Karpas-422 (cell line): Measurements from ENCODE around the gene DNALI1. TPM values are rescaled to one million over a fixed set of nuclear protein-coding genes. Genes with fewer than 3 reads are reported as not detected.

Source experiments
- DNase-seq: peaks from one replicate; pipeline ENCODE4 v3.0.0-alpha.2; 2015
- H2AFZ ChIP-seq: fragments of 200-600 bp; sonication (generic); 2 replicates; pipeline ENCODE4 v1.6.1; 2014; ENCODE audit warnings: antibody characterized with exemption, low read length, mixed read lengths
- H3K27ac ChIP-seq: fragments of 200-600 bp; sonication (generic); 2 replicates; pipeline ENCODE4 v1.5.1; 2014; ENCODE audit warnings: mild to moderate bottlenecking, low read length, moderate library complexity
- H3K27me3 ChIP-seq: fragments of 200-600 bp; sonication (generic); 2 replicates; pipeline ENCODE4 v1.6.1; 2014; ENCODE audit warnings: low read length, mixed read lengths
- H3K36me3 ChIP-seq: fragments of 200-600 bp; sonication (generic); 2 replicates; pipeline ENCODE4 v1.6.1; 2014; ENCODE audit warnings: low read length, mixed read lengths; ENCODE audit not compliant: insufficient read depth
- H3K4me1 ChIP-seq: fragments of 200-600 bp; sonication (generic); 2 replicates; pipeline ENCODE4 v1.6.1; 2014; ENCODE audit warnings: mild to moderate bottlenecking, low read length, mixed read lengths
- H3K4me2 ChIP-seq: fragments of 200-600 bp; sonication (generic); 2 replicates; pipeline ENCODE4 v1.6.1; 2014; ENCODE audit warnings: low read length, low read depth, mild to moderate bottlenecking; ENCODE audit not compliant: poor library complexity, severe bottlenecking
- H3K4me3 ChIP-seq: fragments of 200-600 bp; sonication (generic); 2 replicates; pipeline ENCODE4 v1.5.1; 2014; ENCODE audit warnings: mild to moderate bottlenecking, antibody characterized with exemption, low read length, mixed read lengths
- H3K79me2 ChIP-seq: fragments of 200-600 bp; sonication (generic); 2 replicates; pipeline ENCODE4 v1.6.1; 2014; ENCODE audit warnings: mild to moderate bottlenecking, low read length, mixed read lengths
- H3K9ac ChIP-seq: fragments of 200-600 bp; sonication (generic); 2 replicates; pipeline ENCODE4 v1.6.0; 2014; ENCODE audit warnings: low read length
- H3K9me2 ChIP-seq: fragments of 200-600 bp; sonication (generic), shearing (Covaris generic); replicated peaks from 2 replicates; pipeline ENCODE4 v1.6.0; 2014; ENCODE audit warnings: mild to moderate bottlenecking, low read length, moderate library complexity; ENCODE audit not compliant: insufficient read depth
- H3K9me3 ChIP-seq: fragments of 300-700, 200-600 bp; sonication (generic); 2 replicates; pipeline ENCODE4 v1.6.1; 2014; ENCODE audit warnings: low read length, mixed read lengths
- H4K20me1 ChIP-seq: fragments of 200-600 bp; sonication (generic); 2 replicates; pipeline ENCODE4 v1.6.1; 2014; ENCODE audit warnings: mild to moderate bottlenecking, antibody characterized with exemption, low read length, low read depth; ENCODE audit not compliant: insufficient read depth
- small RNA-seq: library from RNA; depleted of rRNA; stranded (forward); fragments of <200 nt; gene quantifications from one replicate; pipeline ENCODE3, GENCODE V24; 2014
- total RNA-seq: library from RNA; depleted of rRNA; stranded (reverse); fragments of >200 nt; shearing (Covaris generic); gene quantifications from 2 replicates; pipeline ENCODE4 v1.2.3, GENCODE V29; 2014; ENCODE audit warnings: low replicate concordance; rRNA removed

DNALI1 gene
- total RNA-seq, 1 experiment from 2014 or later: not detected

- H2AFZ ChIP-seq: no peak overlapping the region
- no peaks in the 10 kb centered on the region for H3K79me2 ChIP-seq
- no peak for DNase-seq
- H3K9me3 ChIP-seq: no peaks in the 10 kb centered on the region
- H3K4me1 ChIP-seq: no peaks in the 10 kb centered on the region
- H3K9me2 ChIP-seq: no peaks in the 10 kb centered on the region
- no peaks in the 10 kb centered on the region for H3K36me3 ChIP-seq
- no peak overlapping the region for H3K27ac ChIP-seq
- H3K4me2 ChIP-seq: no peak overlapping the region
- no peak overlapping the region for H3K9ac ChIP-seq
- H3K4me3 ChIP-seq: no peak overlapping the region
- H4K20me1 ChIP-seq: no peaks in the 10 kb centered on the region
- no peaks in the 10 kb centered on the region for H3K27me3 ChIP-seq
Observed at GRCh38 chr1:37612186-37612585, 55.4 kb downstream of the DNALI1 start.

GRCh38 chr1:37614105-37614504, 57.4 kb downstream of the DNALI1 start:
- Histone ChIP-seq H2AFZ (no peak overlapping the region), H3K9me2 (no peaks in the 10 kb centered on the region), H3K79me2 (no peaks in the 10 kb centered on the region), H3K27me3 (no peaks in the 10 kb centered on the region), H3K9ac (no peak overlapping the region), H3K4me2 (no peak overlapping the region), H3K36me3 (no peaks in the 10 kb centered on the region), H3K4me1 (no peaks in the 10 kb centered on the region), H3K9me3 (no peaks in the 10 kb centered on the region), H3K27ac (no peak overlapping the region), H4K20me1 (no peaks in the 10 kb centered on the region), H3K4me3 (no peak overlapping the region)
- no peak for DNase-seq

- no peaks in the 10 kb centered on the region for H3K9me2 ChIP-seq
- DNase-seq: no peak
- H3K27me3 ChIP-seq: no peaks in the 10 kb centered on the region
- H3K27ac ChIP-seq: no peak overlapping the region
- H4K20me1 ChIP-seq: no peaks in the 10 kb centered on the region
- no peak overlapping the region for H3K4me2 ChIP-seq
- no peak overlapping the region for H3K9ac ChIP-seq
- H3K4me3 ChIP-seq: no peak overlapping the region
- H2AFZ ChIP-seq: no peak overlapping the region
- no peaks in the 10 kb centered on the region for H3K36me3 ChIP-seq
- H3K79me2 ChIP-seq: no peaks in the 10 kb centered on the region
- no peaks in the 10 kb centered on the region for H3K4me1 ChIP-seq
- no peaks in the 10 kb centered on the region for H3K9me3 ChIP-seq
Observed at GRCh38 chr1:37616330-37616729, 59.6 kb downstream of the DNALI1 start.

Small RNA genes within 50 kb of the gene (small RNA-seq; reads per million reads assigned to genes)
- not detected for gene AL034379.1

Other genes with a start within 250 kb of the DNALI1 start
- gene ZC3H12A, start 82.4 kb upstream of the DNALI1 start, total RNA-seq: 3.8 and 17.7 TPM in 2 replicates
- gene MEAF6, start 42.2 kb upstream of the DNALI1 start, total RNA-seq: 105 and 126 TPM in 2 replicates
- gene SNIP1, start 2.6 kb upstream of the DNALI1 start, total RNA-seq: 8.6 and 9.7 TPM in 2 replicates
- gene GNL2, start 39.0 kb downstream of the DNALI1 start, total RNA-seq: 56.2 and 76.1 TPM in 2 replicates
- gene RSPO1, start 78.0 kb downstream of the DNALI1 start, total RNA-seq: not detected in 2 replicates
- gene CDCA8, start 135.6 kb downstream of the DNALI1 start, total RNA-seq: 25.7 and 33.1 TPM in 2 replicates
- gene EPHA10, start 208.2 kb downstream of the DNALI1 start, total RNA-seq: not detected in 2 replicates
- gene MANEAL, start 236.9 kb downstream of the DNALI1 start, total RNA-seq: 27.8 and 31.6 TPM in 2 replicates